Subcutaneous adipose tissue (tissue), 4 donors: ENCODE data around the gene EPB41L1. TPM values are rescaled to one million over a fixed set of nuclear protein-coding genes. Genes with fewer than 3 reads are reported as not detected.

ENCODE experiments used
- CTCF ChIP-seq: fragments of 450-650 bp; IDR thresholded peaks from one replicate; pipeline ENCODE4 v1.5.1; 2016; ENCODE audit warnings: low read depth, mild to moderate bottlenecking, control low read depth, antibody characterized with exemption, moderate library complexity
- total RNA-seq, 4 donors: library from RNA; depleted of rRNA; stranded (reverse); fragments of >200 nt; gene quantifications; one replicate each; pipeline ENCODE4 v1.1.0, GENCODE V29; 2016

The EPB41L1 gene
- total RNA-seq, 4 donors from 2014 or later: 38.1 to 86.1 (median 62.0) TPM

- TF ChIP-seq CTCF: no peak
Measured at GRCh38 chr20:36231331-36231730, 76.8 kb downstream of the EPB41L1 start.

- TF ChIP-seq CTCF: no peak
Measured at GRCh38 chr20:36234771-36235320, 80.3 kb downstream of the EPB41L1 start.

- no peak for TF ChIP-seq CTCF
Measured at GRCh38 chr20:36235892-36236785, 81.6 kb downstream of the EPB41L1 start, which contains the start of gene AAR2. AAR2 (plus strand) TSS chr20:36236478; CDS start chr20:36239869, 3,391 bp downstream.

- TF ChIP-seq CTCF: no peak
Measured at GRCh38 chr20:36236786-36237121, 82.2 kb downstream of the EPB41L1 start.

GRCh38 chr20:36237477-36237876 is 82.9 kb downstream of the EPB41L1 start:
- no peak for TF ChIP-seq CTCF

DNA sequence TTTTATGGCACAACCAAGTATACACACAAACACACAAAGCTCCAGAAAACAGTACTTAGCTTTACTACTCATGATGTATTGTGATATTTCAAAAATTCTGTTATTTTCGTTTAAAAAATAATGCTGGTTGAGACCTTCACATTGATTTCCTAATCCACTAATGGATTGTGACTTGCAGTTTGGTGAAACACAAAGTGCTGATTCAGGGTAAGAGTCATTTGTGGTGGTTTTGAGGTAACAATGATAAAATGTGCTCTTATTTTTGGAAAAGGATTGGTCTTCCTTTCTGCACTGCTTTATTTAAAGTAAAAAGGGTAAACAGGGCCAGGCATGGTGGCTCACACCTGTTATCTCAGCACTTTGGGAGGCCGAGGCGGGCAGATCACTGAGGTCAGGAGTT is 83.6 kb downstream of the EPB41L1 start:
- TF ChIP-seq CTCF: no peak

DNA sequence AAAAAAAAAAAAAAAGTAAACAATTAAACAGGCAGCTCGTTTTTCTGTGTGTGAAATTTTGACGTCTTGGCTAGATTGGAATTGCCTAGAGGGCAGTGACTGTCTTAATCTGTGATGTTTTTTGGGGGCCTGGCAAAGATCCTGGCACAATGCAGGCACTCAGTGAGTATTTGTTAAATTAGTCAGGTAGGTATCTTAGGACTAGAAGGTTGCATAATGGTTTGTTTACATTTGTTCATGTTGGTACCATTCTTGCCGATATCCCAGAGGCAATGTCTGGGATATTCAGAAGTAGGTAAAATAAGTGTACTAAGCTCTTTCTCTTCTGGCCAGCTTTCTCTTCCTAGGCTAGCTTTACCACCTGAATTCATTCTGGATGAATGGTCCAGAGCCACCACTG is 84.2 kb downstream of the EPB41L1 start:
- no peak for TF ChIP-seq CTCF
